ENCODE results near the gene BRINP1. TPM values are rescaled to one million over a fixed set of nuclear protein-coding genes. Genes with fewer than 3 reads are reported as not detected.

BRINP1 gene
- total RNA-seq = 0.27 TPM
- long read RNA-seq, partial matches to known transcripts = 1 of 1 reads
- long read RNA-seq, other reads (novel, unspliced or antisense) = 0 of 1 reads

- ATAC-seq (peak; percentile 66), DNase-seq (peak; percentile 33)
- intact Hi-C loops (cut with micrococcal nuclease) = no loop called here
Measured at GRCh38 chr9:119368681-119369581, at the start of gene BRINP1. TSS of gene BRINP1 (minus strand) at chr9:119369435. CDS start at chr9:119313355, 56,080 bp downstream.

GRCh38 chr9:119418721-119419120 is 49.5 kb upstream of the BRINP1 start:
- ATAC-seq = no peak
- DNase-seq = no peak
- intact Hi-C loops (cut with micrococcal nuclease) = no loop called here

- ATAC-seq (no peak), DNase-seq (no peak)
- intact Hi-C loops (cut with micrococcal nuclease) = no loop called here
Measured at GRCh38 chr9:119416793-119417192, 47.6 kb upstream of the BRINP1 start.

GRCh38 chr9:119412399-119412798 is 43.2 kb upstream of the BRINP1 start:
- DNase-seq (no peak), ATAC-seq (no peak)
- intact Hi-C loops (cut with micrococcal nuclease) = no loop called here

- ATAC-seq (no peak), DNase-seq (no peak)
- intact Hi-C loops (cut with micrococcal nuclease) = no loop called here
Measured at GRCh38 chr9:119409552-119409951, 40.3 kb upstream of the BRINP1 start.

- ATAC-seq = no peak
- intact Hi-C loops (cut with micrococcal nuclease) = no loop called here
- DNase-seq = no peak
Measured at GRCh38 chr9:119400606-119401005, 31.4 kb upstream of the BRINP1 start.

- ATAC-seq (no peak), DNase-seq (no peak)
- intact Hi-C loops (cut with micrococcal nuclease) = no loop called here
Measured at GRCh38 chr9:119398350-119398749, 29.1 kb upstream of the BRINP1 start.

- intact Hi-C loops (cut with micrococcal nuclease) = no loop called here
- no peak for DNase-seq
- ATAC-seq = no peak
Measured at GRCh38 chr9:119391878-119392277, 22.6 kb upstream of the BRINP1 start.

- intact Hi-C loops (cut with micrococcal nuclease) = no loop called here
- no peak for ATAC-seq
- no peak for DNase-seq
Measured at GRCh38 chr9:119375892-119376291, 6.7 kb upstream of the BRINP1 start.

- DNase-seq = no peak
- intact Hi-C loops (cut with micrococcal nuclease) = no loop called here
Measured at GRCh38 chr9:119372951-119373350, 3.7 kb upstream of the BRINP1 start.

GRCh38 chr9:119370816-119371215 is 1.6 kb upstream of the BRINP1 start:
- no peak for ATAC-seq
- intact Hi-C loops (cut with micrococcal nuclease) = no loop called here
- peak; percentile 55 for DNase-seq

More at GRCh38 chr9:119372951-119373350, 3.7 kb upstream of the BRINP1 start:
- no peak for ATAC-seq

- no peak for DNase-seq
- intact Hi-C loops (cut with micrococcal nuclease) = no loop called here
- ATAC-seq = no peak
Measured at GRCh38 chr9:119369680-119370366, 588 bp upstream of the BRINP1 start.

GRCh38 chr9:119368179-119368578 is 1.1 kb downstream of the BRINP1 start:
- intact Hi-C loops (cut with micrococcal nuclease) = no loop called here
- no peak for DNase-seq
- ATAC-seq = no peak

- DNase-seq (no peak), ATAC-seq (no peak)
- intact Hi-C loops (cut with micrococcal nuclease) = no loop called here
Measured at GRCh38 chr9:119367683-119368075, 1.6 kb downstream of the BRINP1 start.

GRCh38 chr9:119366909-119367682 is 2.1 kb downstream of the BRINP1 start:
- DNase-seq (no peak), ATAC-seq (no peak)
- intact Hi-C loops (cut with micrococcal nuclease) = no loop called here

- no peak for DNase-seq
- intact Hi-C loops (cut with micrococcal nuclease) = no loop called here
- no peak for ATAC-seq
Measured at GRCh38 chr9:119365291-119366027, 3.8 kb downstream of the BRINP1 start.

- no peak for ATAC-seq
- intact Hi-C loops (cut with micrococcal nuclease) = no loop called here
- DNase-seq = no peak
Measured at GRCh38 chr9:119360237-119360636, 9.0 kb downstream of the BRINP1 start.

GRCh38 chr9:119357336-119358096 is 11.7 kb downstream of the BRINP1 start:
- ATAC-seq = no peak
- intact Hi-C loops (cut with micrococcal nuclease) = no loop called here
- DNase-seq = no peak
